ENCODE measurements around the gene ZNF500. TPM values are rescaled to one million over a fixed set of nuclear protein-coding genes. Genes with fewer than 3 reads are reported as not detected.

The ZNF500 gene
- total and polyA plus RNA-seq, 2 donors (not counting 1 experiment from before 2014, with no cell fraction given): 3.1 to 7.1 TPM

DNA sequence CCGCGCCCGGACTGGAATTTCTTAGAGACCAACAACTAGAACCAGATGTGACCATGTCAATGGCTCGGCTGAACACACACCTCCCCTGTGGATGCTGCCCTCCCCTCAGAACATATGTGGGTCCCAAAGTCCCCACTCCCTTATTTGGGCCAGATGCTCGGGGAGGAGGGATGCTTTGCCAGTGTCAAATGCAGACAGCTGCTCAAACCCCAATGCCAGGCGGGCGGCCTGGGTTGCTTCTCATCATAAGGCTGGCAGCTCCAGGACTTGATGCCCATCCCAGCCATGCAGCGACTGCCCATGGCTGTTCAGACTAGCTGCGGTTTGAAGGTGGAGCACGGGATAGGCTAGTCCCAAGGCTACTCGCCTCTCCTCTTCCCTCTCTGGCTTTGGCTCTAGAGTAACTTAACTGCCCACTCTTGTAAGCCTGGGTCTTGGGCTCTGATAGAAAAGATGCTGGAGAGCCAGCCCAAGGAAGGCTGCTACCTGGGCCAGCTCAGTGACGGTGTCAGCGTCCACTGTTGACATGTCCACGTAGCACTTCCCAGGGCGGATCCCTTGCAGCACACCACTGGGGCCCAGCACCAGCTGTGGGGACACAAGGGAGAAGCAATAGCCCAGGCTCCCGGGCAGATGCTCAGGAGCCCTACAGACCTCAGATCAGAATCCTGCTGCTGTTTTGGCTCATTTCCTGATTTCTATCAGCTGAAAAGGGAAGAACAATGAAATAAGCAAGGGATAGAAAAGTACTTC is 46.5 kb upstream of the ZNF500 start:
- no peak overlapping the region for H3K4me2 ChIP-seq (ENCODE audit: extremely low read depth, insufficient read depth, low read length)
- H3K27me3 ChIP-seq (ENCODE audit: control insufficient read depth, insufficient read depth, low read length): no peaks in the 10 kb centered on the region
- no peak for TF ChIP-seq EZH2 (IDR thresholded peaks at IDR 0.05; ENCODE audit: low read length, missing control alignments)
- TF ChIP-seq, protein P1, sequence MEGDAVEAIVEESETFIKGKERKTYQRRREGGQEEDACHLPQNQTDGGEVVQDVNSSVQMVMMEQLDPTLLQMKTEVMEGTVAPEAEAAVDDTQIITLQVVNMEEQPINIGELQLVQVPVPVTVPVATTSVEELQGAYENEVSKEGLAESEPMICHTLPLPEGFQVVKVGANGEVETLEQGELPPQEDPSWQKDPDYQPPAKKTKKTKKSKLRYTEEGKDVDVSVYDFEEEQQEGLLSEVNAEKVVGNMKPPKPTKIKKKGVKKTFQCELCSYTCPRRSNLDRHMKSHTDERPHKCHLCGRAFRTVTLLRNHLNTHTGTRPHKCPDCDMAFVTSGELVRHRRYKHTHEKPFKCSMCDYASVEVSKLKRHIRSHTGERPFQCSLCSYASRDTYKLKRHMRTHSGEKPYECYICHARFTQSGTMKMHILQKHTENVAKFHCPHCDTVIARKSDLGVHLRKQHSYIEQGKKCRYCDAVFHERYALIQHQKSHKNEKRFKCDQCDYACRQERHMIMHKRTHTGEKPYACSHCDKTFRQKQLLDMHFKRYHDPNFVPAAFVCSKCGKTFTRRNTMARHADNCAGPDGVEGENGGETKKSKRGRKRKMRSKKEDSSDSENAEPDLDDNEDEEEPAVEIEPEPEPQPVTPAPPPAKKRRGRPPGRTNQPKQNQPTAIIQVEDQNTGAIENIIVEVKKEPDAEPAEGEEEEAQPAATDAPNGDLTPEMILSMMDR (conservative IDR thresholded peaks at IDR 0.05 in 1 of 2, IDR thresholded peaks at IDR 0.05 in 1 of 2; ENCODE audit: low read depth in 1 of 2, low read length in 2 of 2): no peak
- H2AFZ ChIP-seq (ENCODE audit: low read length): no peak overlapping the region
- no peaks in the 10 kb centered on the region for H3K4me1 ChIP-seq (ENCODE audit: control insufficient read depth, extremely low read depth, insufficient read depth, low read length)
- no peaks in the 10 kb centered on the region for H4K20me1 ChIP-seq (ENCODE audit: control insufficient read depth, extremely low read depth, insufficient read depth, low read length)
- H3K36me3 ChIP-seq (ENCODE audit: control insufficient read depth, insufficient read depth, low read length): peaks cover 22% of the 10 kb centered on the region
- no peak for DNase-seq (ENCODE audit: low read depth in 2 of 2)
- H3K4me3 ChIP-seq (replicated peaks in 1 of 4; ENCODE audit: control extremely low read depth in 1 of 4, insufficient read depth in 1 of 4, low read depth in 3 of 4, low read length in 4 of 4): no peak overlapping the region
- no peak overlapping the region for H3K27ac ChIP-seq (ENCODE audit: insufficient read depth, low read length)
- no peaks in the 10 kb centered on the region for H3K9me3 ChIP-seq (ENCODE audit: control insufficient read depth, insufficient read depth, low read depth, low read length)
- no peak overlapping the region for H3K9ac ChIP-seq (ENCODE audit: insufficient read depth, low read length)
- no peaks in the 10 kb centered on the region for H3K79me2 ChIP-seq (ENCODE audit: control insufficient read depth, insufficient read depth, low read length)

DNA sequence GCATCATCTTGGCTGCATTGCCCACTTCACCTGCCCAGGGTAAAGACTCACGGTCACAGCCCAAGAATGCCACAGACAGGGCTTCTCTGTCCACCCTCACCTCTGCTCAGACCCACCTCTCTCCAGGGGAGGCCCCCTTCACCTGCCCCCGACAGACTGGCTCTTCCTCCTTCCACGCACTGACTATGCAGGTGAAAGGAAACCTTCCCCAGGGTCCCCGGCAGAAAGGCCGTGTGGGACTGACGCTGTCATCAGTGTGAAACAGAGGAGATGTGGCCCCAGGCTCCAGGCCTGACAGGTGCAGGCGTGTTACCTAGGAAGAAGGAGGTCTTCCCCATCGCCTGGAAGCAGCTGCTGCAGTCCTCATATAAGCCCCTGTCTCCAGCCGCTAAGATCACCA is 44.8 kb upstream of the ZNF500 start:
- Histone ChIP-seq H3K27me3 (ENCODE audit: control insufficient read depth, insufficient read depth, low read length) (no peaks in the 10 kb centered on the region), H3K4me3 (replicated peaks in 1 of 4; ENCODE audit: control extremely low read depth in 1 of 4, insufficient read depth in 1 of 4, low read depth in 3 of 4, low read length in 4 of 4) (no peak overlapping the region), H3K36me3 (ENCODE audit: control insufficient read depth, insufficient read depth, low read length) (peaks cover 20% of the 10 kb centered on the region)

DNA sequence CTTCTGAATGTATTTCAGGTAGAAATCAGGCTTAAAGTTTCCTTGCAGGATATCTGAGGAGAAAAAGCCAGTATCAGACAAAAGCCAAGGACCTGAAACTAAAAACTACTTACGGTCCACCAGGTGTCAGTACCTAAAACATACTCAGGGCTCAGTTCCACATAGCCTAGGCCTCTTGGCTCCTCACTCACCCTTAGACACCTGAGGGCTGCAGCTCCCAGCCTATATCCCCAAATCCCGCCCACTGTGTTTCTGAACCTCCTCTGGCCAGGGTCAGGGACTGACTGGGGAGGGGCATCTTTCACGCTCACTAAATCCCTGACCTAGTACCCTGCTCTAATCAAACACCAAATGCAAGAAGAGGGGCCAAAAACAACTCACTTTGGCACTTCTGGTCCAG is 44.3 kb upstream of the ZNF500 start:
- no peaks in the 10 kb centered on the region for H4K20me1 ChIP-seq (ENCODE audit: control insufficient read depth, extremely low read depth, insufficient read depth, low read length)
- no peaks in the 10 kb centered on the region for H3K4me1 ChIP-seq (ENCODE audit: control insufficient read depth, extremely low read depth, insufficient read depth, low read length)
- H3K36me3 ChIP-seq (ENCODE audit: control insufficient read depth, insufficient read depth, low read length): peaks cover 20% of the 10 kb centered on the region
- H3K27me3 ChIP-seq (ENCODE audit: control insufficient read depth, insufficient read depth, low read length): no peaks in the 10 kb centered on the region
- no peak for DNase-seq (ENCODE audit: low read depth in 2 of 2)
- no peak overlapping the region for H2AFZ ChIP-seq (ENCODE audit: low read length)
- H3K9me3 ChIP-seq (ENCODE audit: control insufficient read depth, insufficient read depth, low read depth, low read length): no peaks in the 10 kb centered on the region
- no peak for TF ChIP-seq EZH2 (IDR thresholded peaks at IDR 0.05; ENCODE audit: low read length, missing control alignments)
- TF ChIP-seq, protein P1 (conservative IDR thresholded peaks at IDR 0.05 in 1 of 2, IDR thresholded peaks at IDR 0.05 in 1 of 2; ENCODE audit: low read depth in 1 of 2, low read length in 2 of 2): no peak
- H3K4me3 ChIP-seq (replicated peaks in 1 of 4; ENCODE audit: control extremely low read depth in 1 of 4, insufficient read depth in 1 of 4, low read depth in 3 of 4, low read length in 4 of 4): no peak overlapping the region
- H3K79me2 ChIP-seq (ENCODE audit: control insufficient read depth, insufficient read depth, low read length): no peaks in the 10 kb centered on the region
- no peak overlapping the region for H3K4me2 ChIP-seq (ENCODE audit: extremely low read depth, insufficient read depth, low read length)
- H3K27ac ChIP-seq (ENCODE audit: insufficient read depth, low read length): no peak overlapping the region
- H3K9ac ChIP-seq (ENCODE audit: insufficient read depth, low read length): no peak overlapping the region

More for the DNA sequence above, 44.8 kb upstream of the ZNF500 start:
- Histone ChIP-seq H3K4me1 (ENCODE audit: control insufficient read depth, extremely low read depth, insufficient read depth, low read length) (no peaks in the 10 kb centered on the region), H3K4me2 (ENCODE audit: extremely low read depth, insufficient read depth, low read length) (no peak overlapping the region), H3K79me2 (ENCODE audit: control insufficient read depth, insufficient read depth, low read length) (no peaks in the 10 kb centered on the region), H3K9ac (ENCODE audit: insufficient read depth, low read length) (no peak overlapping the region), H3K9me3 (ENCODE audit: control insufficient read depth, insufficient read depth, low read depth, low read length) (no peaks in the 10 kb centered on the region), H3K27ac (ENCODE audit: insufficient read depth, low read length) (no peak overlapping the region), H4K20me1 (ENCODE audit: control insufficient read depth, extremely low read depth, insufficient read depth, low read length) (no peaks in the 10 kb centered on the region), H2AFZ (ENCODE audit: low read length) (no peak overlapping the region)
- TF ChIP-seq, protein P1 (conservative IDR thresholded peaks at IDR 0.05 in 1 of 2, IDR thresholded peaks at IDR 0.05 in 1 of 2; ENCODE audit: low read depth in 1 of 2, low read length in 2 of 2): no peak
- TF ChIP-seq EZH2 (IDR thresholded peaks at IDR 0.05; ENCODE audit: low read length, missing control alignments): no peak
- no peak for DNase-seq (ENCODE audit: low read depth in 2 of 2)
